HG03066 (cell line): ENCODE data around the gene OSBPL10.

Experiments
- ATAC-seq: cut with Tn5 transposase; IDR thresholded peaks from one replicate; pipeline ENCODE4 v1.9.1; 2021; ENCODE audit warnings: low read depth; ENCODE audit not compliant: unreplicated experiment

The OSBPL10 gene

GRCh38 chr3:31762097-31762764 is 218.8 kb downstream of the OSBPL10 start:
- ATAC-seq, result no peak

- ATAC-seq, result no peak
Observed at GRCh38 chr3:31760654-31761053, 220.4 kb downstream of the OSBPL10 start.

DNA sequence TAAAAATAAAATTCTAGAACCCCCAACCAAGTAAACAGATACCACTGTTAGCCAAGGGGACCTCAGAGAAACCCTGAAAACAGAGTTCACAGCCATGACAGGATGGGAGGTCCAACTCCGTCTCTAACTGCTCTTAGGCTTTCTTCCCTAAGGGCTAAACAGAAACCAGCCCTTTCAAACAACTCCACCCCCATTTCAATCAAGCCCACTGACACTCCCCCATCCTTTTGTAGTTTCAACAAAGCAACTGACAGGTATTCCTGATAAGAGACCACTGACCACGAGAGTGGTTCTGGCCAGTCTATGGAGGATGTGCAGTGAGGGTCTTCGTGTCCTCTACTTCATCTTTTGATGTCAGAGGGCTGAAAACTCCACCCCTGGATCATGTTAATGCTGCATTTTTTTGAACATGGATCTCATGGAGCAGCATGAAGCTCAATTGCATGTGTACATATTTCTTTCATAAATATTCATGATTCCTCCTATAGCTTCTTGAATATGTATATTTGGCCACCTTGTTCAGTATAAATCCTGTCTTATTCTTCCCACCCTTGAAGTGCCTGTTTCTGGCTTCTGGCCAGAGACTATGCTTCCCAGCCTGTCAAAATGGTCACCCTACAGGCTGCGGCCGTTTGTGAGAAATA is 222.6 kb downstream of the OSBPL10 start:
- no peak for ATAC-seq

DNA sequence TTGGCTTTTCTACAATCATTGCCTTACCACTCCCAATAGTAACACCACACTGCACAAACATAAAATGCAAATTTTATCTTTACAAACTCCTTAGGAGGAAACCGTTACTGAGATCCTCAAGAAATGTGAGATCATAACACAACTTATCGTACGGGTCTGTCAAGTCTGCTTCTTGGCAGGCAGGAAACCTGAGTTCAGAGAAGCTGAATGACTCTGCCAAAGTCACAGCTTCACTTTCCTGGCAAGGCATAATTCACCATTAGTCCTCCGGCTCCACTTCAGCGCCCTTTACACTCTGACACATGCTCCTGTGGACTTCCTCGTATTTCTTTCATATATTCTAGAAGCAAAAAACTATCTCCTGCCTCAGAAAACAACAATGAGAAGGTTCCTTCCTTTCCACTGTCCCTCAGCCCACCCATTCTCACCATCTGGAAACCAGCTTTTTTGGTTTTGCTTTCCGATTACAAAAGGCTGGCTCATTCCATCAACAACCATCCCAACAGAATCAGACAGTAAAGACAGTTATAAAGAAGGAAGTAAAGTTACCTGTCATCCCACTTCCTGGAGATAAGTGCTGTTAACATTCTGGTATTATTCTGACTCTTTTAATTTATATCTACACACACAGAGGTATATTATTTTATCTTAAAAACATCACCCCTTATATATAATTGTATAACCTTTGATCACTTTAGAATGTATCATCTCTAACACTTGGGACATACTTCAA is 225.0 kb downstream of the OSBPL10 start:
- ATAC-seq, result no peak

DNA sequence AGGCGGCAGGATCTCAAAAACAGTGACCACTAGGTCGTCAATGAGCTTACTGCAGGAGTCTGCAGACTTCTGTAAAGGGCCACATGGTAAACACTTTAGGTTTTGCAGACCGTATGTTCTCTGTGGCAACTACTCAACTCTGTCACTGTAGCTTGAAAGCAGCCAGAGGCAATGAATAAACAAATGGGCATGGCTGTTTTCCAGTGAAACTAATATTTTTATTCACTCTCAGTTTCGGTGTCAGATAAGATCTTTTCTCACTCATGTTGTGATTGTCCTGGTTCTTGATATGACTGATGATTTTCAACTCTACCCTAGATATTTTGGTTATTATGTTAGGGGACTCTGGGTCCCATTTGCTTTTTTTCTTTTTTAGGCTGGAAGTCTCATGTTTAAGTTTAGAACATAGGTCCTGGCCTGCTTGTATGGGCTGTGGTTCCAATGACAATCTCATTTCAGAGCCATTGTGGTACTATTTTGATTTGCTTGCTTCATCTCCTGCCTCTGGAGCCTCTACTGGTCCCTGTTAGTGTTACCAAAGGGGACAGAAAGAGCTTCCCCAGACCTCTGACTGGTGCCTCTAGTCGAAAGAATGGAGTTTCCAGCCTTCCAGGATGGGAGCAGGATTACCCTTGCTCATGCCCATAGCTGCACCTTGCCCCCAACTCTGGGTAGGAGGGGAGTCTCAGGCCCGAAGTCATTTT is 226.3 kb downstream of the OSBPL10 start:
- ATAC-seq, result peak; percentile 79

GRCh38 chr3:31753050-31753425 is 228.0 kb downstream of the OSBPL10 start:
- ATAC-seq, result no peak

GRCh38 chr3:31752305-31753049 is 228.6 kb downstream of the OSBPL10 start:
- no peak for ATAC-seq

- ATAC-seq, result no peak
Observed at GRCh38 chr3:31750341-31750740, 230.7 kb downstream of the OSBPL10 start.

DNA sequence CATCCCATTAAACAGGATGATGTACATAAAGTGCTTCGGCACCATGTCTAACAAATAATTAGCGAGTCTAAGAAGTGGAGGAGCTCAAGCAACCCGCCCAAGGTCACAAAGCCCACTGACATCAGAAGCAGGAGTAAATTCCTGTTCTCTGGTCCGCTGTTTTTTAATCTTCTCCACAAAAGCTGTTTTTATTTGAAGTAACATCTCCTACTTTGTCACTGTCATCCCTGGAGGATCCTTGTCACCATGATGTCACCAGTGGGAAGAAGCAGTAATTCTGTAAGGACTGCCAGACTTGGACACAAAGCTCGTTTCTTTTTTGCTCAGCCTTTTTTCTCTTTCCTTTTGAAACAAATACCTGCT is 232.1 kb downstream of the OSBPL10 start:
- ATAC-seq, result no peak

DNA sequence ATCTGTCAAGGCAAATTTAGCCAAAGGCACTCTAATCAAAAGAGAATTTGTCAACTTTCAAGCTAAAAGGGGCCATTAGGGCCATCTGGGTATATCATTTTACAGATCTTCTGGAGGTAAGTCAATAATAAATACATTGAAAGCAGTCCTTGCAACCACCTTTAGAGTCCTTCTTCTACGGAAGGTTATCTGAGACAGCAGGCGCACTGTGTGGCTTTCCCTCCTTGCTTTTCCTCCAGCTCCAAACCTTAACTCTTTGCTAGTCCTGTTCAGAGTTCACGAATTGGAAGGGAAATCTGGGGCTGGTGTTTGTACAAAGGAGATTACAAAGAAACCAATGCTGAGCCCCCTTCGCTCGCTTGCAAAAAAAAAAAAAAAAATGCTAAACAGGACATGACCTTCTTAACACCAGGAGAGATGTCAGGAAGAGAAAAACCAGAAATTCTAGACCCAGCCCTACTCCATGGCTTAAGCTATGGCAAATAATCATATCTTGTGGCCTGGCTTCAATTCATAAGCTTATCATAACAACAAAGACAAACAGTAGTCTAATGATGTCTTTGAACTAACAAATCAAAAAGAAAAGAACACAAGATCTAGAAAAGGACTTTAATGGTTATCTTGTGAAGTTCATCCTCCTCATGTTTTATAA is 232.7 kb downstream of the OSBPL10 start:
- no peak for ATAC-seq

- ATAC-seq, result no peak
Observed at GRCh38 chr3:31747785-31748184, 233.3 kb downstream of the OSBPL10 start.

DNA sequence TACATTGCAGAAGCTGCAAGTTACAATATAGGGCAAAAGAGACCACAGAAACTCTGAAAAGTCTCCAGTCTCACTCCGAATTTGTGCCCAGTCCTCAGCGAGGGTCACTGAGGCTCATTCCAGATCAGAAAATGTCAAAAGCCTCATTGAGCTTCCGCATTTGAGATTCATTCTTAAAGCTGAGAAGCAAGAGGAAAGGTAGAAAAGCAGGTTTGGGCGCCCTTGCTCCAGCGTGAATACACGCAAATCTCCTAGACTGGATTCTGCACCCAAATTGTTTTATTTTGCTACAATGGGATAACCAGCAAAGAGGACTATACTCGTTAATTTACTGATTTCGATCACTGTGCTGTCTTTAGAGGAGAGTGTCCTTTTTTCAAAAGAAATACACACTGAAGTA is 236.1 kb downstream of the OSBPL10 start:
- no peak for ATAC-seq

DNA sequence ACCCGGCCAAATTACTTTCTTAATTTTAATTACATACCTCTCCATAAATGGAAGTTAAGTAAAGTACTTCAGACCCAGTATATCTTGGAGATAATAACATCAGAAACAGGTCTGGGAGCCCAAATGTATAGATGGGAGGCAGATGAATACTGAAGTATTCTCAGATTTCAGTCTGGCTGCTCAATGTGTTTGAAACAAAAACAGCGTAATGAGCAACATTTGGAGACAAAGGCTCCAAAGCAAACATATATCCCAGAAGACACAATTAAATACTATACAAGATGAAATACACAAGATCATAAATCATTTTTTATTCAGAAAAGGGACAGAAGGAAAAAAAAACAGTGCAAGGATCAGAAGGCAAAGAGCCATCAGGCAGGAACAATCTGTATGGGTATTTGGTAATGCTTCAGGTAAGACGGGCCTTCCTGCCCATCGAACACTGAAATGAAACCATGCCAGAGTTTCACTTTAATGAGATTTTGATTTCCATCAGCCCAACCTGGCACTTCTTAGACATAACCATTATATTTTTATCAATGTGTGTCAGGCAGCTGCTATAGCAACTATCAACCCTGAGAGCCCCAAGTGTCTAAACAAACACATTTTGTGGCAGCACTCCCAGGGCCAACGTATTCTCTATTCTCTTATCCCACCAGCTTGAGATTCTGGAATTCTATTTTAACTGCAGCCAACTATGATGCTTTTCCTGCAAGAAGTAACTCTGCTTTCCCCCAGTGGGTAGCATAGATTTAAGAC is 237.6 kb downstream of the OSBPL10 start:
- no peak for ATAC-seq

GRCh38 chr3:31740397-31740796 is 240.7 kb downstream of the OSBPL10 start:
- no peak for ATAC-seq

DNA sequence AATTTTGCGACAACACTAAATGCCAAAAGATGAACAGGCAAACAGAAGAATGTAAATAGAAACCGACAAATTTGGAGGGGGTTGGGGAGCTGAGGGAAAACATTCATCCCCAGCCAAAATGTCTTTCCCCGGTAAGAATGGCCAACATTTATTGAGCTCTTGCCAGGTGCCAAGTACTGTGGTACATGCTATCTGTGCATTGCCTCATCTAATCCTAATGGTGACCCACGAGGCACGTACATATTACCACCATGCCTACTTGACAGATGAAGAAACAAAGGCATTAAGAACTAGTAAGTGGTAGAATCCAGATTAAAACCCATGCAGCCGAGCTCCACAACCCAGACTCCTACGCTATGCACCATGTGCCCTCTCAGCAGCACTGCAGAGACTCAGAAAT is 242.7 kb downstream of the OSBPL10 start:
- ATAC-seq, result no peak

GRCh38 chr3:31735667-31736066 is 245.4 kb downstream of the OSBPL10 start:
- no peak for ATAC-seq

DNA sequence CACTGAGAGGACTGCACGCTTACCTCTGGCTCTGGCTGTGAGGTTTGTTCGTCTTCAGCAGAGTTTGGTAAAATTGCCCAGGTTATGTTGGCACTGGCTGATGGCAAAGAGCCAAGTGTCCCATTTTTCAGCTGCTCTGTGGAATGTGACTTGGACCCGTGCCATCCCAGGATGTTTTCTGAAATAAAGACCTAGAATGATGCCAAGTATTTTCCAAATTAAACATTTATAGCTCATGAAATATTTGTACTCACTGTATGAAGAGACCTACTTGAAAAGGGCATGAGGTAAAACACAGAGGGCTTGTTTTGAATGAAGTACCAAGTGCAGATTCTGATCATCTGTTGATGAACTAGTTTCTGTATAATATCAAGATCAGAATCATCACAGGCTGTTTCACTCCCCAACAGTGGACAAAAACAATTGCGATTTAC is 247.8 kb downstream of the OSBPL10 start:
- ATAC-seq, result no peak

DNA sequence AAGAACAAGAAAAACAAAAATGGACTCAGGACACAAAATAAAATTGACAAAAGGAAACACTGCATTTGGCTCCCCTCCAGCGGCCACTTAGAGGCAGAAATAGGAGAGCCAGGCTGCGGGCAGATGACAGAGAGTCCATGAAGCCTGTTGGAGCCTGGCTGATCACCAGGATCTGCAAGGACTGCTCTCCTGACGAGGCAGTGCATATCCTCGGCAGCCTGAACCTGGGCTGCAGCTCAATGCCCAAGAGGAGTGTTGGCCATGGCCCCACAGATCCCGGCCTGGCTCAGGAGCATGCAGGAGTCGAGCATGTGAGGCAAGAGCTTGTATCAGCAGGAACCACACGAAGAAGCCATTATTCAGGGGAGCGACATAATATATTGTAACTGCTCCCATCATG is 248.5 kb downstream of the OSBPL10 start:
- ATAC-seq, result no peak

GRCh38 chr3:31729573-31729972 is 251.5 kb downstream of the OSBPL10 start:
- ATAC-seq, result no peak
